Adipocyte (in vitro differentiated cells): ENCODE measurements around the gene CUEDC1.

ENCODE experiments used
- DNase-seq: peaks from one replicate; pipeline ENCODE4 v3.0.0-alpha.2; 2015; ENCODE audit warnings: low read depth
- H3K27me3 ChIP-seq: replicated peaks from 2 replicates; pipeline ENCODE4 v1.7.0; 2013; ENCODE audit warnings: mild to moderate bottlenecking, low read length, moderate library complexity; ENCODE audit not compliant: control insufficient read depth, insufficient read depth
- H3K36me3 ChIP-seq: 2 replicates; pipeline ENCODE4 v1.7.0; 2013; ENCODE audit warnings: low read length, mild to moderate bottlenecking, moderate library complexity; ENCODE audit not compliant: control insufficient read depth, insufficient read depth, severe bottlenecking
- H3K4me1 ChIP-seq: 2 replicates; pipeline ENCODE4 v1.7.0; 2013; ENCODE audit warnings: mild to moderate bottlenecking, low read length, moderate library complexity; ENCODE audit not compliant: control insufficient read depth, insufficient read depth
- H3K4me3 ChIP-seq: 2 replicates; pipeline ENCODE4 v1.7.0; 2013; ENCODE audit warnings: mild to moderate bottlenecking, low read length, moderate library complexity
- H3K9ac ChIP-seq: 2 replicates; pipeline ENCODE4 v1.7.0; 2013; ENCODE audit warnings: mild to moderate bottlenecking, low read length, moderate library complexity
- H3K9me3 ChIP-seq: 2 replicates; pipeline ENCODE4 v1.7.0; 2013; ENCODE audit warnings: mild to moderate bottlenecking, low read length, moderate library complexity; ENCODE audit not compliant: control insufficient read depth

CUEDC1 gene

DNA sequence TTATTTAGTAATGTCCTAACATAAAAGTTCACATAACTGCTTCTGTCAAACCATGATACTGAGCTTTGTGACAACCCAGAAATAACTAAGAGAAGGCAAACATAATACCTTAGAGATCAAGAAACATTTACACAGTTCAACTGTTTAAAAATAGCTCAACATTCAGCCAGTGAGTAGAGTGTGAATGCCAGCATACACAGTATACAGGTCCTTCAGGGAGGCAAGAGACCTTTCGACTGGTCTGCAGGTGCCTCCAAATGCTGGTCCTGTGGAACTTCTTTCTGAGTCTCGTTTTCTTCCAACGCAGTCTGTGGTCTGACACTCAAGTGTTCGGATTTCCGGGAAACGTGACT, 115.7 kb downstream of the CUEDC1 start:
- Histone ChIP-seq H3K27me3 (no peaks in the 10 kb centered on the region), H3K4me1 (peaks cover 8% of the 10 kb centered on the region), H3K9me3 (no peaks in the 10 kb centered on the region), H3K9ac (no peak overlapping the region), H3K4me3 (no peak overlapping the region), H3K36me3 (peaks cover 37% of the 10 kb centered on the region)
- DNase-seq: no peak

- Histone ChIP-seq H3K27me3 (no peaks in the 10 kb centered on the region), H3K9ac (no peak overlapping the region), H3K4me1 (peaks cover 12% of the 10 kb centered on the region), H3K4me3 (no peak overlapping the region), H3K9me3 (no peaks in the 10 kb centered on the region), H3K36me3 (peaks cover 37% of the 10 kb centered on the region)
- DNase-seq: no peak
Observed at GRCh38 chr17:57838857-57839570, 116.2 kb downstream of the CUEDC1 start.

- Histone ChIP-seq H3K4me1 (peaks cover 16% of the 10 kb centered on the region), H3K9ac (no peak overlapping the region), H3K4me3 (no peak overlapping the region), H3K36me3 (peaks cover 36% of the 10 kb centered on the region), H3K9me3 (no peaks in the 10 kb centered on the region), H3K27me3 (no peaks in the 10 kb centered on the region)
- no peak for DNase-seq
Observed at GRCh38 chr17:57838453-57838852, 116.8 kb downstream of the CUEDC1 start.

DNA sequence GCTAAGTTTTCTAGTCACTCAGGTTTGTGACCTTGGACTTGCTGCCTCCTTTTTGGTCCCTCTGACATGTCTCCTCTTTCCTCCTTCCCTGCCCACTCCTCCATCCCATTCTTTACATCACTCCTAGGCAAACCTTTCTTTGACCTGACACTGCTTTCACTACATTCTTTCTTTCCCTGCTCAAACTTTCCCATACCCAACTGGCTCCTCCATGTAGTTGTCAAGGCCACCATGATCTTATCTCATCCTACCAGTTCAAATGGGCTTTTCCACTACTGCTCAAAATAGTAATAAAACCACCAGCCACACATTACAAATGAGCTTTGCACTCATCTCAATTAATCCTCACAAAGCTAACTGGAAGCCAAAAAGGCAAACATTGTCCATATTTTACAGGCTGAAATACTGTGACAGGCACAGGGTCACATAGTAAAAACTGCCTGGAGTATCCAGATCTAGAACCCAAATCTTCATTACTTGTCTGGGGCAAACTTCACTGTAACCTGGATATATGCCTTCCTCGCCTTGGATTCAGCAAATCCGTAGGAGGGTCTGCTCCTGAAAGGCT, 119.8 kb downstream of the CUEDC1 start:
- peaks cover 33% of the 10 kb centered on the region for H3K4me1 ChIP-seq
- no peak overlapping the region for H3K9ac ChIP-seq
- peaks cover 26% of the 10 kb centered on the region for H3K36me3 ChIP-seq
- H3K27me3 ChIP-seq: no peaks in the 10 kb centered on the region
- H3K4me3 ChIP-seq: no peak overlapping the region
- DNase-seq: no peak
- H3K9me3 ChIP-seq: no peaks in the 10 kb centered on the region

DNA sequence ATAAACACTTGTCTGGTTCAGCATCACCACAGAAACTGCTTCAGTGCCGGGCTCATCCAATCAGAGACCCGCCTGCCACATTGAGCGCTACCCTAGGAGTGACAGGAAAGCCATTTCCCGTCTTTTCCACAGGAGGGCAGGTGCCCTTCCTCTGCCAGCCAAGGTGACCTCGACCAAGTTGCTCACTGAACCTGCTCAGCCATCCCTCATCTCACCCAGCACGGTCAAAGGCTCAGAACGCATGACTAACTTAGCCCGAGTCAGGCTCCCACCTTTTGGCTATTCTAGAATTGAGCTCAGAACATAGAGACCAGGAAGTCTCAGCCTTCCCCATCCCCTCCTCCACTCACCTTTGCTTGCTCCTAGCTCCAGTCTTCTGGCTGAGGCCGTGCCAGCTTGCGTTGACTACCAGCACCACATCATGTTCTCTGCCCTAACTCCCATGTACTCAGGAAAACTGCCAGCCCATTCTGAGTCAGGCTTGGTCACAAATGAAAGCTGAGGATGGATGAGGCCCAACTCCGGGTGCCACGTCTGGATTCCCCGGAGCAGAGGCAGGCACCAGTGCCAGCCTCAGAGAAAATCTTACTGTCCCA, 121.0 kb downstream of the CUEDC1 start:
- Histone ChIP-seq H3K9me3 (no peaks in the 10 kb centered on the region), H3K9ac (no peak overlapping the region), H3K27me3 (no peaks in the 10 kb centered on the region), H3K36me3 (peaks cover 15% of the 10 kb centered on the region), H3K4me1 (peaks cover 33% of the 10 kb centered on the region), H3K4me3 (no peak overlapping the region)
- DNase-seq: no peak

DNA sequence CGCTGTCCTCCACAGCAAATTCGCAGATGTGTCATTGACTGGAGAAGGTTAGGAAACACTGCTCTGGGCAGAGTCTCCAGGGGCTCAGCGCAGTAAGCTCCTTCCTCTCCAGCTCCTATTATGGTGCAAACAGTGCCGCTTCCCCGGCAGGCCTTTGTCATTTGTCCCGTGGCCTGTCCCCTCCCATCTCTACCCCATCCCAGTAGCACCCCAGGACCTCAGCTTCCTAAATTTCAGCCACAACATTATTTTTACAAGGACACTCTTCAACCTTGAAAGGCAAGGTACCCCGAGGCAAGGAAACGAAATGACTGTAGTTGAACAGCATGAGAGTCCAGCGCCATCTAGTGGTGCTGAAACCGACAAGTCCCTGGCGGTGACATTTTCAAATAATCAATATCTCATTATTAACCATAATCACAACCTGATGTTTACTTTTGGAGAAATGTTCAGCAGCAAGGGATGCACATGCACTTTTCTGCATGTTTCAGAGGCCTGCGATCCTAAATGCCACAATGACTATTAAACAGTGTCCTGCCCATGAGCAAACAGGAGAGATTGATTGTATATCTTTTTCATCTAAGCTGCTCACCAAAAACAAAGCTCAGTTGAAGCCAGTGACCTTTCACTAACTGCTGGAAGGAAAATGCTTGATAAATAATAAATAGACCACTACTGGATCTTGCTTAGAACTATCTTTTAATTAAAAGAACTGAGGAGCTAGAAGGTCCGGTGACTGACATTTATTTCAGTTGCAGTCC, 121.9 kb downstream of the CUEDC1 start:
- peak; percentile 93 for DNase-seq
- H3K4me1 ChIP-seq: peaks cover 29% of the 10 kb centered on the region

DNA sequence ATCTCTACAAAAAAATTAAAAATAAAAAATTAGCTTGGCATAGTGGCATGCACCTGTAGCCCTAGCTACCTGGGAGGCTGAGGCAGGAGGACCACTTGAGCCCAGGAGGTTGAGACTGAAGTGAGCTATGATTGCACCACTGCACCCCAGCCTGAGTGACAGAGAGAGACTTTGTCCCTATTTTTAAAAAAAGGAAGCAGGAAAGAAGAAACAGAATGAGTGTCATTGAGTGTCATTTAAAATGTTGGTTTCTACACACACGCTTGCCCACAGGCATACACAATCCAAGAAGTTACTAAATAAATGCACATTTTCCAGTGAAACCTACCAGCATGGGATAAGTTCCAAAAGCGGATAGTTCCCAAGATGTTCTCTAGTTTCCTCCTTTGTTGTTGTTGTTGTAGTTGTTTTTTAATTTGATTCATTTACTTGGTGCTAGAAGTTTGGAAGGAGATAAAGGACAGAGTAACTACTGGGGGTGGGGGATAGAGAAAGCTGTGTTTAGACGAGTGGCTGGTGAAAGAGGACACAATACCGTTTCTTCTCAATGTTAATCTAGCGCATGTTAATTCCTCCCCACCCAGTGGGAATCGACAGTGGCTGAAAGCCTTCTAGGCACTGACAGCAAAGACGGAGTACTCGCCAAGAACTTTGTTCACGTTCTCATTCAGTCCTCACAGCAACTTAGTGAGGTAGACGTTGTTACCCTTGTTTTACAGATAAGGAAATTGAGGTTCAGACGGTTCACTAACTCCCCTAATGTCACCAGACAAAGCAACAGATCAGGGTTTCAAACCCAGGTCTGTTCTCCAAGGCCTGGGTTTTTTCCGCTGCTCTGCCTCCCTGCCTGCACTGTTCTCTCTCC, 122.7 kb downstream of the CUEDC1 start:
- peak overlapping the region; percentile 79 for H3K4me3 ChIP-seq

More for the DNA sequence above, 121.9 kb downstream of the CUEDC1 start:
- H3K27me3 ChIP-seq: no peaks in the 10 kb centered on the region
- peak overlapping the region; percentile 66 for H3K9ac ChIP-seq
- peak overlapping the region; percentile 79 for H3K4me3 ChIP-seq
- H3K36me3 ChIP-seq: peaks cover 6% of the 10 kb centered on the region
- no peaks in the 10 kb centered on the region for H3K9me3 ChIP-seq

GRCh38 chr17:57830880-57831279, 124.3 kb downstream of the CUEDC1 start:
- H3K9ac ChIP-seq: no peak overlapping the region
- no peaks in the 10 kb centered on the region for H3K36me3 ChIP-seq
- no peak for DNase-seq
- H3K9me3 ChIP-seq: no peaks in the 10 kb centered on the region
- no peak overlapping the region for H3K4me3 ChIP-seq
- peaks cover 26% of the 10 kb centered on the region for H3K4me1 ChIP-seq
- H3K27me3 ChIP-seq: peaks cover 14% of the 10 kb centered on the region

More for the DNA sequence above, 122.7 kb downstream of the CUEDC1 start:
- Histone ChIP-seq H3K9ac (peak overlapping the region; percentile 66), H3K27me3 (peaks cover 2% of the 10 kb centered on the region), H3K9me3 (no peaks in the 10 kb centered on the region), H3K4me1 (peaks cover 26% of the 10 kb centered on the region), H3K36me3 (peaks cover 5% of the 10 kb centered on the region)
- DNase-seq: no peak

DNA sequence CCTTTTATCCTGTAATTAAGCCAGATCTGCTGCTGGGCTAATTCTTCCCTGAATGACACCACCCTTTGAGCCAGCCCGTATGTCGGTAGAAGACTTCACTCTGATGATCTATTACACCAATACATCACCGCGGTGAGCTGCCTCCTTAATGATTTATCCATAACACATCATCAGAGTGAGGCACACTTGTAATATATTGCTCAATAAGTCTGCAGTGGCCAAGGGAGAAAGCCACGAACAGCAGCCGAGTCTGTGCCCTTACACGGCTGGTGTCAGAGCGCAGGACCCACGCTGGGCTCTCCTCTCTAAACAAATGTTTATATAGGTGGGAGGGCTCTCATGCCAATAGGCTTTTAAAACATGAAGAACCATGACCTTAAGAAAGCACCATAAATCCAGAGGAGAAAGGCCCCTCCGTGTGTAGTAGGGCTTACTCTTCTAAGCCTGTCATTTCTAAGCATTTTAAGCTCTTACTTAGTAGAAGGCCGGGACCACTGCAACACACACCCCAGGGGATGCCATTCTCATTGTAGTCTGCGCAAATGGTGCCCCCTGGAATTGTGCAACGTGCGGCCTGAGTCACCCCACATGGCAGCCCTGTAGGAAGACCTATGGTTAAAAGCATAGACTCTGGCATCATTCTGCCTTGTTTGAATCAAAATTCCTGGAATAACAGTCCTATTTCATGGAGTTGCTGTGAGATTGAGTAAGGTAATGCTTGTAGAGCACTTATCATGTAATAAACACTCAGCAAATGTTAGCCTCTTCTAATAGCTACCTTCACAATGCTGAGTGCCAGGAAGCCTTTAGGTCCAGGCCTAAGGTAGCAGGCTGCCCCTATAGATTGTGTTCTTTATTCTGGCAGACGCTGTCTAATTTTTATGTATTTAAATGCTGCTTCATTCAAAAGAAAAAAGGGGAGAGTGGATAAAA, 131.5 kb downstream of the CUEDC1 start:
- Histone ChIP-seq H3K4me1 (peaks cover 11% of the 10 kb centered on the region), H3K4me3 (no peak overlapping the region), H3K9me3 (no peaks in the 10 kb centered on the region), H3K36me3 (no peaks in the 10 kb centered on the region), H3K27me3 (peaks cover 31% of the 10 kb centered on the region), H3K9ac (no peak overlapping the region)
- no peak for DNase-seq

DNA sequence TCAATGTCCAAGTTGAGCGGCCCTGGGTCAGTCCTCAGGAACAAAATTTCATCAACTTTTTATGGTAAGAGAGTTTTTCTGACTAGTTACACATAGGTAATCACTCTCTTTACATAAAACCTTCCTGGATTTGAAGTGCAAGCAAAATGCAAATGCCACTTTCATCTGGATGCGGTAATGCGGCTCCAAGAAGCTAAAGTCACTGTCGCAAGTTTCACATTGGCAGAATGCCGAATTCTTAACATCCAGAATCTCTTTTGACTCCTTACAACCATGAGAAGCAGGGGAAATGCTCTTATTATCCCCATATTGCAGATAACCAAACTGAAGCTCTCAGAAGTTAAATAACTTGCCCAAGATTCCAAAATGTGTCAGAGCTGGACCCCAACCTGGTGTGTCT, 135.3 kb downstream of the CUEDC1 start:
- Histone ChIP-seq H3K36me3 (no peaks in the 10 kb centered on the region), H3K9me3 (no peaks in the 10 kb centered on the region), H3K9ac (no peak overlapping the region), H3K27me3 (peaks cover 46% of the 10 kb centered on the region), H3K4me3 (no peak overlapping the region), H3K4me1 (peaks cover 14% of the 10 kb centered on the region)
- DNase-seq: no peak
